Tibial artery (tissue), 4 donors: ENCODE data around the gene CXCL5.

Experiments used
- DNase-seq, 2 donors: peaks; one replicate each; pipeline ENCODE4 v3.0.0-alpha.2; 2019
- H3K27ac ChIP-seq, 2 donors: fragments of 200-600 bp; sonication (generic) in 1 of 2; 1 replicate in 1 of 2; 2 replicates in 1 of 2; pipeline ENCODE4 v1.5.1; 2018 to 2019; ENCODE audit warnings: mild to moderate bottlenecking in 1 of 2
- H3K27me3 ChIP-seq, 2 donors: fragments of 200-600 bp; sonication (generic) in 1 of 2; one replicate each; pipeline versions ENCODE4 v1.5.1 to v1.6.0; 2016 to 2019
- H3K36me3 ChIP-seq, 3 donors: fragments of 200-600 bp; sonication (generic) in 2 of 3; one replicate each; pipeline ENCODE4 v1.5.1; 2016 to 2019; ENCODE audit warnings: mild to moderate bottlenecking in 2 of 3
- H3K4me1 ChIP-seq, 4 donors: fragments of 200-600 bp; sonication (generic) in 2 of 4; 1 replicate in 3 of 4; 2 replicates in 1 of 4; pipeline ENCODE4 v1.5.1; 2016 to 2019
- H3K4me3 ChIP-seq, 2 donors: fragments of 200-600 bp; sonication (generic) in 1 of 2; 1 replicate in 1 of 2; 2 replicates in 1 of 2; pipeline ENCODE4 v1.5.1; 2018 to 2019; ENCODE audit warnings: mild to moderate bottlenecking in 2 of 2
- H3K9me3 ChIP-seq, 3 donors: fragments of 200-600 bp; sonication (generic) in 1 of 3; one replicate each; pipeline ENCODE4 v1.5.1; 2016 to 2019
- CTCF ChIP-seq, 2 experiments: fragments of 200-600 bp in 1 of 2; fragments of 450-650 bp in 1 of 2; IDR thresholded peaks; one replicate each; pipeline ENCODE4 v1.5.1; 2017 to 2019; ENCODE audit warnings: antibody characterized with exemption in 2 of 2, mild to moderate bottlenecking in 1 of 2, moderate library complexity in 1 of 2
- intact Hi-C: fragments of 100-400 bp; cut with DNase I; formaldehyde crosslinking; loops from one replicate; pipeline ENCODE4 v1.15.0; 2023; ENCODE audit warnings: low total_unique reads

The CXCL5 gene

GRCh38 chr4:73948990-73949706 lies 49.3 kb downstream of the CXCL5 start:
- H3K36me3 ChIP-seq, result no peaks in the 10 kb centered on the region
- H3K27me3 ChIP-seq, result peaks cover 0 to 8% of the 10 kb centered on the region in 2 donors
- H3K4me3 ChIP-seq, result no peak overlapping the region
- no peak overlapping the region for H3K27ac ChIP-seq
- DNase-seq, result no peak
- no peak for TF ChIP-seq CTCF (IDR thresholded peaks at IDR 0.05)
- H3K9me3 ChIP-seq, result no peaks in the 10 kb centered on the region
- intact Hi-C loops, result no loop called here
- peaks cover 0 to 10% (median 6%) of the 10 kb centered on the region in 4 donors for H3K4me1 ChIP-seq

GRCh38 chr4:73948291-73948690 lies 50.2 kb downstream of the CXCL5 start:
- no peak for TF ChIP-seq CTCF (IDR thresholded peaks at IDR 0.05)
- Histone ChIP-seq H3K27ac (no peak overlapping the region), H3K36me3 (no peaks in the 10 kb centered on the region), H3K9me3 (no peaks in the 10 kb centered on the region), H3K4me1 (peaks cover 0 to 15% (median 10%) of the 10 kb centered on the region in 4 donors), H3K4me3 (no peak overlapping the region), H3K27me3 (peaks cover 0 to 17% of the 10 kb centered on the region in 2 donors)
- no peak for DNase-seq
- intact Hi-C loops, result no loop called here

- no peak for TF ChIP-seq CTCF (IDR thresholded peaks at IDR 0.05)
Observed at GRCh38 chr4:73947239-73947985, 51.1 kb downstream of the CXCL5 start.

GRCh38 chr4:73945674-73946449 lies 52.6 kb downstream of the CXCL5 start:
- Histone ChIP-seq H3K4me1 (peaks cover 0 to 15% (median 10%) of the 10 kb centered on the region in 4 donors), H3K27me3 (peaks cover 0 to 18% of the 10 kb centered on the region in 2 donors), H3K4me3 (no peak overlapping the region), H3K36me3 (no peaks in the 10 kb centered on the region), H3K27ac (no peak overlapping the region), H3K9me3 (no peaks in the 10 kb centered on the region)
- intact Hi-C loops, result no loop called here
- TF ChIP-seq CTCF (IDR thresholded peaks at IDR 0.05), result no peak
- DNase-seq, result no peak

More at GRCh38 chr4:73947239-73947985, 51.1 kb downstream of the CXCL5 start:
- Histone ChIP-seq H3K4me3 (no peak overlapping the region), H3K27ac (no peak overlapping the region), H3K27me3 (peaks cover 0 to 18% of the 10 kb centered on the region in 2 donors), H3K36me3 (no peaks in the 10 kb centered on the region), H3K9me3 (no peaks in the 10 kb centered on the region), H3K4me1 (peaks cover 0 to 15% (median 10%) of the 10 kb centered on the region in 4 donors)
- intact Hi-C loops, result no loop called here
- no peak for DNase-seq
